Astrocyte (in vitro differentiated cells and primary cell): Measurements from ENCODE around the gene CREB5. TPM values are rescaled to one million over a fixed set of nuclear protein-coding genes. Genes with fewer than 3 reads are reported as not detected.

Experiments
- DNase-seq: peaks from one replicate; pipeline ENCODE4 v3.0.0-alpha.2; 2010; ENCODE audit warnings: low read depth
- FAIRE-seq: peaks from 2 replicates; lab custom pipeline; 2011; peaks lifted over from hg19 to GRCh38; lab: Jason Lieb, UNC
- H2AFZ ChIP-seq: 2 replicates; pipeline ENCODE4 v1.6.0; 2012; ENCODE audit warnings: low read depth, low read length, inconsistent platforms
- H3K27ac ChIP-seq: 2 replicates; pipeline ENCODE4 v1.5.1; 2011; ENCODE audit warnings: low read depth, low read length, inconsistent platforms
- H3K27me3 ChIP-seq: 2 replicates; pipeline ENCODE4 v1.6.0; 2011; ENCODE audit warnings: low read length, inconsistent platforms; ENCODE audit not compliant: insufficient read depth
- H3K36me3 ChIP-seq: 2 replicates; pipeline ENCODE4 v1.5.1; 2011; ENCODE audit warnings: low read length, inconsistent platforms; ENCODE audit not compliant: insufficient read depth
- H3K4me1 ChIP-seq: 2 replicates; pipeline ENCODE4 v1.5.1; 2011; ENCODE audit warnings: low read length, inconsistent platforms; ENCODE audit not compliant: insufficient read depth
- H3K4me2 ChIP-seq: 2 replicates; pipeline ENCODE4 v1.6.0; 2012; ENCODE audit warnings: low read length, inconsistent platforms
- H3K4me3 ChIP-seq: 2 replicates; pipeline ENCODE4 v1.5.1; 2011; ENCODE audit warnings: low read depth, mild to moderate bottlenecking, low read length, inconsistent platforms; ENCODE audit not compliant: insufficient read depth
- H3K79me2 ChIP-seq: 2 replicates; pipeline ENCODE4 v1.6.0; 2012; ENCODE audit warnings: mild to moderate bottlenecking, low read length, inconsistent platforms; ENCODE audit not compliant: insufficient read depth
- H3K9ac ChIP-seq: 2 replicates; pipeline ENCODE4 v1.6.0; 2012; ENCODE audit warnings: mild to moderate bottlenecking, low read length, inconsistent platforms
- H3K9me3 ChIP-seq: 2 replicates; pipeline ENCODE4 v1.5.1; 2012; ENCODE audit warnings: low read depth, mild to moderate bottlenecking, low read length, inconsistent platforms; ENCODE audit not compliant: insufficient read depth
- H4K20me1 ChIP-seq: 2 replicates; pipeline ENCODE4 v1.6.0; 2012; ENCODE audit warnings: low read length, inconsistent platforms; ENCODE audit not compliant: insufficient read depth
- H3K27ac Mint-ChIP-seq: one replicate; pipeline ENCODE4 v1.8.0; 2021; ENCODE audit warnings: mild to moderate bottlenecking, mixed read lengths; ENCODE audit not compliant: unreplicated experiment
- H3K27me3 Mint-ChIP-seq: one replicate; pipeline ENCODE4 v1.8.0; 2021; ENCODE audit warnings: low read depth, mixed read lengths; ENCODE audit not compliant: unreplicated experiment
- H3K36me3 Mint-ChIP-seq: one replicate; pipeline ENCODE4 v1.8.0; 2021; ENCODE audit warnings: low read depth, mixed read lengths; ENCODE audit not compliant: unreplicated experiment
- H3K4me1 Mint-ChIP-seq: one replicate; pipeline ENCODE4 v1.8.0; 2021; ENCODE audit warnings: low read depth, mixed read lengths; ENCODE audit not compliant: unreplicated experiment
- H3K4me3 Mint-ChIP-seq: one replicate; pipeline ENCODE4 v1.8.0; 2021; ENCODE audit warnings: mild to moderate bottlenecking, moderate library complexity, mixed read lengths; ENCODE audit not compliant: unreplicated experiment
- H3K9me3 Mint-ChIP-seq: one replicate; pipeline ENCODE4 v1.8.0; 2021; ENCODE audit warnings: mild to moderate bottlenecking, mixed read lengths; ENCODE audit not compliant: unreplicated experiment
- CTCF ChIP-seq: IDR thresholded peaks from 2 replicates; pipeline ENCODE4 v1.5.1; 2011; ENCODE audit warnings: low read depth, mild to moderate bottlenecking, inconsistent platforms, low read length, moderate library complexity; ENCODE audit not compliant: insufficient read depth
- EZH2 ChIP-seq: IDR thresholded peaks from 2 replicates; pipeline ENCODE4 v1.6.1; 2012; ENCODE audit warnings: mild to moderate bottlenecking, low read length, inconsistent platforms; ENCODE audit not compliant: insufficient read depth
- total RNA-seq: library from RNA; stranded (reverse); gene quantifications from 2 replicates; pipeline ENCODE4 v1.2.1, GENCODE V29; 2021

The CREB5 gene
- total RNA-seq, 1 donor from 2014 or later: 25.4 TPM

- TF ChIP-seq CTCF (no peak), EZH2 (no peak)
- no peak overlapping the region for H3K4me3 ChIP-seq
- peaks cover 50% of the 10 kb centered on the region for H3K4me1 Mint-ChIP-seq
- DNase-seq (peak; percentile 82), FAIRE-seq (peak; percentile 55)
- H3K27ac ChIP-seq: peak overlapping the region; percentile 61
- peaks cover 48% of the 10 kb centered on the region for H3K4me1 ChIP-seq
- H2AFZ ChIP-seq: no peak overlapping the region
- H3K9me3 ChIP-seq: no peaks in the 10 kb centered on the region
- no peaks in the 10 kb centered on the region for H3K9me3 Mint-ChIP-seq
- no peaks in the 10 kb centered on the region for H3K27me3 ChIP-seq
- peak overlapping the region; percentile 43 for H3K4me2 ChIP-seq
- H4K20me1 ChIP-seq: no peaks in the 10 kb centered on the region
- H3K36me3 Mint-ChIP-seq: peaks cover 3% of the 10 kb centered on the region
- H3K9ac ChIP-seq: peak overlapping the region; percentile 24
- no peaks in the 10 kb centered on the region for H3K79me2 ChIP-seq
- peak overlapping the region; percentile 77 for H3K27ac Mint-ChIP-seq
- H3K36me3 ChIP-seq: no peaks in the 10 kb centered on the region
- no peaks in the 10 kb centered on the region for H3K27me3 Mint-ChIP-seq
- H3K4me3 Mint-ChIP-seq: no peak overlapping the region
Measured at GRCh38 chr7:28483908-28484605, 71.7 kb downstream of the CREB5 start.

GRCh38 chr7:28484606-28484935, 72.3 kb downstream of the CREB5 start:
- H3K4me3 ChIP-seq: no peak overlapping the region
- H3K4me1 ChIP-seq: peaks cover 46% of the 10 kb centered on the region
- no peak overlapping the region for H2AFZ ChIP-seq
- Mint-ChIP-seq H3K4me3 (no peak overlapping the region), H3K36me3 (peaks cover 3% of the 10 kb centered on the region), H3K27ac (peak overlapping the region; percentile 77), H3K4me1 (peaks cover 49% of the 10 kb centered on the region), H3K9me3 (no peaks in the 10 kb centered on the region), H3K27me3 (no peaks in the 10 kb centered on the region)
- H3K27me3 ChIP-seq: no peaks in the 10 kb centered on the region
- H3K27ac ChIP-seq: peak overlapping the region; percentile 61
- FAIRE-seq: peak; percentile 20
- no peaks in the 10 kb centered on the region for H4K20me1 ChIP-seq
- H3K79me2 ChIP-seq: no peaks in the 10 kb centered on the region
- no peaks in the 10 kb centered on the region for H3K36me3 ChIP-seq
- H3K4me2 ChIP-seq: peak overlapping the region; percentile 43
- no peak for TF ChIP-seq EZH2
- TF ChIP-seq CTCF: no peak
- DNase-seq: no peak
- H3K9me3 ChIP-seq: no peaks in the 10 kb centered on the region
- peak overlapping the region; percentile 24 for H3K9ac ChIP-seq

GRCh38 chr7:28487487-28487886, 75.2 kb downstream of the CREB5 start:
- H3K4me1 Mint-ChIP-seq: peaks cover 28% of the 10 kb centered on the region
- Histone ChIP-seq H3K4me2 (no peak overlapping the region), H3K9ac (no peak overlapping the region), H4K20me1 (no peaks in the 10 kb centered on the region), H3K4me1 (peaks cover 25% of the 10 kb centered on the region), H3K27me3 (no peaks in the 10 kb centered on the region), H3K9me3 (no peaks in the 10 kb centered on the region), H3K36me3 (no peaks in the 10 kb centered on the region), H3K4me3 (no peak overlapping the region), H3K27ac (no peak overlapping the region), H2AFZ (no peak overlapping the region), H3K79me2 (no peaks in the 10 kb centered on the region)
- H3K9me3 Mint-ChIP-seq: no peaks in the 10 kb centered on the region
- TF ChIP-seq EZH2 (no peak), CTCF (no peak)
- peaks cover 4% of the 10 kb centered on the region for H3K36me3 Mint-ChIP-seq
- no peak for DNase-seq
- no peak overlapping the region for H3K27ac Mint-ChIP-seq
- no peak for FAIRE-seq
- no peaks in the 10 kb centered on the region for H3K27me3 Mint-ChIP-seq
- H3K4me3 Mint-ChIP-seq: no peak overlapping the region
